SIG-M5 (cell line): ENCODE results near the gene SDCBP2.

Experiments used
- DNase-seq: peaks from one replicate; lab custom pipeline; 2025; lab: John Stamatoyannopoulos, UW

Gene SDCBP2

GRCh38 chr20:1312904-1313235 lies 16.1 kb downstream of the SDCBP2 start:
- DNase-seq, result no peak

GRCh38 chr20:1312308-1312707 lies 16.6 kb downstream of the SDCBP2 start:
- DNase-seq, result no peak

- DNase-seq, result no peak
Observed at GRCh38 chr20:1310506-1311190, 18.3 kb downstream of the SDCBP2 start.

GRCh38 chr20:1310071-1310470 lies 18.9 kb downstream of the SDCBP2 start:
- no peak for DNase-seq

GRCh38 chr20:1309439-1309847 lies 19.5 kb downstream of the SDCBP2 start:
- no peak for DNase-seq

- no peak for DNase-seq
Observed at GRCh38 chr20:1308702-1309095, 20.2 kb downstream of the SDCBP2 start.

- DNase-seq, result no peak
Observed at GRCh38 chr20:1308067-1308701, 20.8 kb downstream of the SDCBP2 start.

GRCh38 chr20:1307571-1307971 lies 21.4 kb downstream of the SDCBP2 start:
- no peak for DNase-seq

GRCh38 chr20:1307171-1307570 lies 21.8 kb downstream of the SDCBP2 start:
- DNase-seq, result no peak

- DNase-seq, result no peak
Observed at GRCh38 chr20:1306316-1307135, 22.4 kb downstream of the SDCBP2 start.

- no peak for DNase-seq
Observed at GRCh38 chr20:1305712-1306111, 23.2 kb downstream of the SDCBP2 start.

- no peak for DNase-seq
Observed at GRCh38 chr20:1304710-1305515, 24.0 kb downstream of the SDCBP2 start.

- no peak for DNase-seq
Observed at GRCh38 chr20:1302685-1303541, 26.0 kb downstream of the SDCBP2 start.

- peak; percentile 21 for DNase-seq
Observed at GRCh38 chr20:1301031-1301529, 27.9 kb downstream of the SDCBP2 start.

- no peak for DNase-seq
Observed at GRCh38 chr20:1300083-1300840, 28.7 kb downstream of the SDCBP2 start.

GRCh38 chr20:1299522-1299921 lies 29.4 kb downstream of the SDCBP2 start:
- no peak for DNase-seq

- no peak for DNase-seq
Observed at GRCh38 chr20:1298888-1299511, 29.9 kb downstream of the SDCBP2 start.

GRCh38 chr20:1298166-1298565 lies 30.8 kb downstream of the SDCBP2 start:
- no peak for DNase-seq

GRCh38 chr20:1297486-1297885 lies 31.5 kb downstream of the SDCBP2 start:
- no peak for DNase-seq

GRCh38 chr20:1296922-1297321 lies 32.0 kb downstream of the SDCBP2 start:
- DNase-seq, result no peak
